GM12878 (cell line): ENCODE data around the gene RNF32. TPM values are rescaled to one million over a fixed set of nuclear protein-coding genes. Genes with fewer than 3 reads are reported as not detected.

Source experiments
- ATAC-seq: fragments of 200-7000 bp; cut with Tn5 transposase; 3 replicates; pipeline ENCODE4 v1.9.1; 2020; ENCODE audit warnings: mild to moderate bottlenecking, moderate library complexity
- BruUV-seq: library from RNA; stranded (reverse); fragments of 400-500 nt; replicated peaks from 2 replicates; lab custom pipeline; 2021; lab: Mats Ljungman, UMichigan
- CTCF ChIA-PET: fragments of 300-600 bp; sonication (Branson Sonifier 250); formaldehyde crosslinking; extraction: SDS; loops from one replicate; lab custom pipeline; 2021; ENCODE audit warnings: inconsistent platforms; lab: Yijun Ruan, JAX
- POLR2A ChIA-PET: fragments of 350-600 bp; formaldehyde crosslinking; extraction: SDS; loops from one replicate; lab custom pipeline; 2021; ENCODE audit warnings: inconsistent platforms; lab: Charles Lee
- RAD21 ChIA-PET: fragments of 300-600 bp; sonication (Branson Sonifier 250); formaldehyde crosslinking; loops from one replicate; lab custom pipeline; 2023; ENCODE audit warnings: antibody characterized with exemption; ENCODE audit not compliant: unreplicated experiment; lab: Charles Lee
- SMC1A ChIA-PET: fragments of 300-600 bp; sonication (Branson Sonifier 250); formaldehyde crosslinking; loops from one replicate; lab custom pipeline; 2023; ENCODE audit not compliant: unreplicated experiment, uncharacterized antibody; lab: Charles Lee
- DNase-seq: peaks from one replicate; pipeline ENCODE4 v3.0.0-alpha.2; 2011; ENCODE audit warnings: low read depth, low spot score
- FAIRE-seq: peaks from 3 replicates; lab custom pipeline; 2011; peaks lifted over from hg19 to GRCh38; lab: Jason Lieb, UNC
- H2AFZ ChIP-seq: 2 replicates; pipeline ENCODE4 v1.6.0; 2011; ENCODE audit warnings: low read depth, low read length, control low read depth; ENCODE audit not compliant: control insufficient read depth
- H3K27ac ChIP-seq: 2 replicates; pipeline ENCODE4 v1.5.1; 2011; ENCODE audit warnings: control low read depth; ENCODE audit not compliant: control insufficient read depth, insufficient read depth
- H3K27me3 ChIP-seq, 2 experiments: replicated peaks in 1 of 2; 2 replicates each; pipeline versions ENCODE4 v1.6.0 to v1.6.1; 2011; ENCODE audit warnings: low read length in 1 of 2; ENCODE audit not compliant: control insufficient read depth in 2 of 2, insufficient read depth in 2 of 2
- H3K36me3 ChIP-seq, 2 experiments: 2 replicates each; pipeline ENCODE4 v1.5.1; 2011; ENCODE audit warnings: low read length in 1 of 2; ENCODE audit not compliant: control insufficient read depth in 2 of 2, insufficient read depth in 2 of 2
- H3K4me1 ChIP-seq: 2 replicates; pipeline ENCODE4 v1.6.1; 2011; ENCODE audit warnings: mild to moderate bottlenecking, low read length, moderate library complexity, mixed read lengths; ENCODE audit not compliant: control insufficient read depth, insufficient read depth
- H3K4me2 ChIP-seq: 2 replicates; pipeline ENCODE4 v1.6.0; 2011; ENCODE audit warnings: control low read depth; ENCODE audit not compliant: control insufficient read depth, insufficient read depth
- H3K4me3 ChIP-seq: fragments of 200-600 bp; sonication (generic); 2 replicates; pipeline ENCODE4 v1.5.1; 2016
- H3K79me2 ChIP-seq: 2 replicates; pipeline ENCODE4 v1.6.0; 2011; ENCODE audit warnings: low read length; ENCODE audit not compliant: control insufficient read depth, insufficient read depth
- H3K9ac ChIP-seq: 2 replicates; pipeline ENCODE4 v1.8.0; 2011; ENCODE audit warnings: low read length, control low read depth, mixed read lengths; ENCODE audit not compliant: control insufficient read depth, insufficient read depth
- H3K9me3 ChIP-seq: replicated peaks from 3 replicates; pipeline ENCODE4 v1.5.1; 2011; ENCODE audit warnings: mild to moderate bottlenecking, low read length; ENCODE audit not compliant: control insufficient read depth, insufficient read depth
- H4K20me1 ChIP-seq: 2 replicates; pipeline ENCODE4 v1.6.0; 2011; ENCODE audit not compliant: control insufficient read depth, insufficient read depth
- ATF2 ChIP-seq: IDR thresholded peaks from 2 replicates; pipeline ENCODE4 v1.6.1; 2012; ENCODE audit warnings: low read length, inconsistent platforms
- ATF7 ChIP-seq: fragments of 450-650 bp; IDR thresholded peaks from 2 replicates; pipeline ENCODE4 v1.6.1; 2016; ENCODE audit warnings: low read depth, mild to moderate bottlenecking
- BRCA1 ChIP-seq: IDR thresholded peaks from 2 replicates; pipeline ENCODE4 v1.6.1; 2011; ENCODE audit warnings: low read depth, low read length, improper control_type of control experiment
- CBX3 ChIP-seq: fragments of 200-600 bp; sonication (generic); IDR thresholded peaks from 2 replicates; pipeline ENCODE4 v1.6.1; 2016; ENCODE audit warnings: low read depth, borderline replicate concordance
- CEBPZ ChIP-seq: fragments of 150-350 bp; IDR thresholded peaks from 2 replicates; pipeline ENCODE4 v1.6.1; 2016; ENCODE audit warnings: low read depth, low read length
- CHD1 ChIP-seq: IDR thresholded peaks from 2 replicates; pipeline ENCODE4 v1.6.1; 2012; ENCODE audit warnings: low read depth, low read length, improper control_type of control experiment
- CHD2 ChIP-seq: IDR thresholded peaks from 2 replicates; pipeline ENCODE4 v1.6.1; 2011; ENCODE audit warnings: low read depth, low read length, improper control_type of control experiment, borderline replicate concordance
- CREB1 ChIP-seq: IDR thresholded peaks from 2 replicates; pipeline ENCODE4 v1.6.1; 2012; ENCODE audit warnings: low read depth, mild to moderate bottlenecking, inconsistent platforms
- CREM ChIP-seq: IDR thresholded peaks from 2 replicates; pipeline ENCODE4 v1.6.1; 2014; ENCODE audit warnings: antibody characterized with exemption, low read depth
- FOXK2 ChIP-seq: fragments of 450-650 bp; IDR thresholded peaks from 2 replicates; pipeline ENCODE4 v1.6.1; 2017; ENCODE audit warnings: mild to moderate bottlenecking, moderate library complexity
- HCFC1 ChIP-seq: fragments of 150-350 bp; IDR thresholded peaks from 2 replicates; pipeline ENCODE4 v1.6.1; 2014; ENCODE audit warnings: low read length
- MEF2A ChIP-seq: IDR thresholded peaks from 2 replicates; pipeline ENCODE4 v1.6.1; 2011; ENCODE audit warnings: low read depth, mild to moderate bottlenecking, low read length, moderate library complexity; ENCODE audit not compliant: insufficient read depth
- NKRF ChIP-seq: fragments of 450-650 bp; conservative IDR thresholded peaks from 2 replicates; pipeline ENCODE4 v1.6.1; 2017; ENCODE audit warnings: mild to moderate bottlenecking, moderate library complexity
- PAX5 ChIP-seq: IDR thresholded peaks from 2 replicates; pipeline ENCODE4 v1.6.1; 2011; ENCODE audit warnings: low read depth, low read length, borderline replicate concordance
- PAX8 ChIP-seq: fragments of 450-650 bp; IDR thresholded peaks from 2 replicates; pipeline ENCODE4 v1.6.1; 2017; ENCODE audit warnings: mild to moderate bottlenecking, moderate library complexity
- POU2F2 ChIP-seq: IDR thresholded peaks from 3 replicates; pipeline ENCODE4 v1.6.1; 2011; ENCODE audit warnings: low read depth, mild to moderate bottlenecking, low read length, borderline replicate concordance
- WRNIP1 ChIP-seq: IDR thresholded peaks from 2 replicates; pipeline ENCODE4 v1.6.1; 2011; ENCODE audit warnings: low read depth, low read length, improper control_type of control experiment, borderline replicate concordance
- YBX1 ChIP-seq: fragments of 450-650 bp; IDR thresholded peaks from 2 replicates; pipeline ENCODE4 v1.6.1; 2016; ENCODE audit warnings: antibody characterized with exemption
- ZNF217 ChIP-seq: fragments of 450-650 bp; IDR thresholded peaks from 2 replicates; pipeline ENCODE4 v1.6.1; 2017; ENCODE audit warnings: antibody characterized with exemption, mild to moderate bottlenecking
- WGBS: methylation state at CpG from one replicate; pipeline ENCODE4 v1.1.6; 2016; ENCODE audit warnings: low lambda C conversion rate; ENCODE audit not compliant: insufficient replicate concordance, insufficient coverage; ENCODE audit errors: missing lambda C conversion rate; 5-methylcytosine and 5-hydroxymethylcytosine counted together
- in situ Hi-C: fragments of 300-500 bp; cut with MboI; formaldehyde crosslinking; loops from 9 replicates; pipeline ENCODE4 v1.14.3; 2018; ENCODE audit warnings: mixed read lengths
- intact Hi-C: fragments of 100-400 bp; cut with micrococcal nuclease; formaldehyde crosslinking; loops from one replicate; pipeline ENCODE4 v1.14.2; 2022; ENCODE audit not compliant: unreplicated experiment
- polyA plus RNA-seq, 11 experiments: library from polyadenylated mRNA; depleted of rRNA in 4 of 11; unstranded in 6 of 11; stranded (reverse) in 5 of 11; fragments of >200 nt; fragmentation: Nextera tagmentation in 4 of 11; fragmentation: Illumina TruSeq in 1 of 11; extraction: Ambion mirVana in 4 of 11; extraction: Trizol in 1 of 11; gene quantifications; 1 replicate in 1 of 11; 2 replicates in 10 of 11; pipeline versions ENCODE4 v1.2.1 to v1.2.3, GENCODE V29; 2011 to 2016; ENCODE audit warnings: inconsistent platforms in 2 of 11, missing spikeins in 2 of 11, low read depth in 1 of 11
- total RNA-seq, 4 experiments: library from RNA; depleted of rRNA in 3 of 4; stranded (reverse); fragments of >200 nt in 3 of 4; fragmentation: Illumina TruSeq in 1 of 4; extraction: Trizol in 1 of 4; gene quantifications; 2 replicates each; pipeline versions ENCODE4 v1.2.1 to v1.2.3, GENCODE V29; 2013 to 2021

RNF32 gene
- total and polyA plus RNA-seq, 10 of the 15 experiments (the other 5 are each of a cell fraction or from before 2014, with no cell fraction given), result 2.5 to 7.2 (median 3.7) TPM

DNA sequence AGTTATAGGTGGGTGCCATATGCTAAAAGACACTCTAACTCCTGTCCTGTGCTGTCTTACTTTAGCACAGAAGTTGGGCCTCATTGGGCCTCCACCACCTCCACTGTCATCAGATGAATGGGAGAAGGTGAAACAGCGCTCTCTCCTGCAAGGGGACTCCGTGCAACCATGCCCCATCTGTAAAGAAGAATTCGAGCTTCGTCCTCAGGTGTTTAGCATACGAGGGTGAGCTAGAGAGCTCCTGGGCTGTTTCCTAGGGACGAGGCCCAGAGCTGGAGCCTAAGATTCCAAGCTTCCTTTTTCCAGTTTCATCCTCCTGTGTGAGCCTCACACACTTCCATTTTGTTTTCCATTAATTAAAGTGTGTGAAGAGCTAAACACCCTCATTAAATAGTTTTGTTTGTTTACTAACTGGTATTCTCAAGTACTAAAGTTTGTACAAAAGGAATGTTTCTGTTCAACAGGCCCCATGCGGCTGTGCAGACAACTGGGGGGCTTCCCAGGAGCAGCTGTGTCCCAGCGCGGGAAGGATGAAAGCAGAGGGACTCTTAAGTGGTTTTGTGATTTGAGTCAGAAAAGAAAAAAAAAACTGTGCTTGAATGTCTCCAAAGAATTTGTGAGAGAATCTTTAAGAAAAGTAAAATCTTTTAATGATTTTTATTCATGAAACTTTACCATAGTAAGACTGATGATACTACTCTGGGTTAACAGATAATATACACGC is 14.1 kb downstream of the RNF32 start:
- H3K4me3 ChIP-seq, result no peak overlapping the region
- no peaks in the 10 kb centered on the region for H3K27me3 ChIP-seq
- no peak overlapping the region for H3K9ac ChIP-seq
- ChIA-PET SMC1A (interaction anchor here (0.6 to 2.3 kb wide), 5 partner anchors 12 to 162 kb away, joined by 3 to 13 read pairs (median 4); partner anchors contain the start of gene RNF32), CTCF (interaction anchor here (1.0 to 2.6 kb wide), 4 partner anchors 13 to 162 kb away, joined by 3 to 10 read pairs (median 5); no protein-coding TSS in a partner anchor), POLR2A (interaction anchor here (0.6 to 2.2 kb wide), 3 partner anchors 11 to 82 kb away, joined by 3 to 9 read pairs (median 3); partner anchors contain the start of gene RNF32), RAD21 (interaction anchor here (1.2 to 2.4 kb wide), 3 partner anchors 13 to 126 kb away, joined by 4 to 11 read pairs (median 4); partner anchors contain the start of gene RNF32)
- peak; percentile 58 for ATAC-seq
- H3K36me3 ChIP-seq, result no peaks in the 10 kb centered on the region
- no peak for DNase-seq
- WGBS, result 59% methylated on average over 10 of the region's 10 CpGs
- intact Hi-C loops (no loop called here), in situ Hi-C loops (no loop called here)
- no peak overlapping the region; the same call in 1 of the 2 replicates for H3K4me2 ChIP-seq
- H4K20me1 ChIP-seq, result no peaks in the 10 kb centered on the region
- no TSS peak for BruUV-seq
- peaks cover 22% of the 10 kb centered on the region for H3K4me1 ChIP-seq
- H3K9me3 ChIP-seq, result no peaks in the 10 kb centered on the region
- no peaks in the 10 kb centered on the region for H3K79me2 ChIP-seq
- no peak overlapping the region; the same call in 1 of the 2 replicates for H3K27ac ChIP-seq
- no peak for FAIRE-seq
- H2AFZ ChIP-seq, result peak overlapping the region; percentile 15; the same call in 1 of the 2 replicates
- TF ChIP-seq CHD2 (no peak), YBX1 (no peak), FOXK2 (no peak), CREM (peak; percentile 32; the same call in 1 of the 2 replicates), NKRF (no peak), MEF2A (0 out of 2 replicates have a peak, but pooled peaks have one; percentile 17), CEBPZ (no peak), CHD1 (no peak), PAX8 (no peak), PAX5 (no peak), CBX3 (no peak), WRNIP1 (no peak), ZNF217 (no peak), POU2F2 (no peak), HCFC1 (no peak), ATF7 (no peak), BRCA1 (no peak), CREB1 (no peak), ATF2 (no peak)
